Thymus (tissue), 11 donors: ENCODE data around the gene AP1AR. TPM values are rescaled to one million over a fixed set of nuclear protein-coding genes. Genes with fewer than 3 reads are reported as not detected.

Experiments used
- DNase-seq, 9 donors: peaks; one replicate each; pipeline ENCODE4 v3.0.0-alpha.2; 2013; ENCODE audit warnings: low spot score in 9 of 9, low read depth in 6 of 9, missing footprints in 1 of 9
- H3K27ac ChIP-seq, 2 donors: one replicate each; pipeline ENCODE4 v1.5.1; 2013; ENCODE audit warnings: control low read depth in 1 of 2, low read depth in 1 of 2, low read length in 1 of 2, mild to moderate bottlenecking in 1 of 2, moderate library complexity in 1 of 2
- H3K27me3 ChIP-seq, 2 donors: one replicate each; pipeline ENCODE4 v1.5.1; 2013; ENCODE audit warnings: low read length in 1 of 2; ENCODE audit not compliant: control insufficient read depth in 2 of 2, insufficient read depth in 1 of 2
- H3K36me3 ChIP-seq, 2 donors: one replicate each; pipeline ENCODE4 v1.5.1; 2013; ENCODE audit warnings: low read length in 1 of 2, mild to moderate bottlenecking in 1 of 2, moderate library complexity in 1 of 2; ENCODE audit not compliant: control insufficient read depth in 2 of 2, insufficient read depth in 2 of 2
- H3K4me1 ChIP-seq, 2 donors: one replicate each; pipeline ENCODE4 v1.5.1; 2013; ENCODE audit warnings: low read length in 2 of 2; ENCODE audit not compliant: control insufficient read depth in 2 of 2, insufficient read depth in 2 of 2
- H3K4me3 ChIP-seq, 2 donors: one replicate each; pipeline ENCODE4 v1.5.1; 2013; ENCODE audit warnings: low read length in 2 of 2, control low read depth in 1 of 2, mild to moderate bottlenecking in 1 of 2
- H3K9me3 ChIP-seq, 2 donors: one replicate each; pipeline ENCODE4 v1.5.1; 2013; ENCODE audit warnings: low read length in 1 of 2, mild to moderate bottlenecking in 1 of 2; ENCODE audit not compliant: control insufficient read depth in 2 of 2, insufficient read depth in 1 of 2
- WGBS: extraction: QIAGEN DNeasy Blood & Tissue Kit; methylation state at CpG from one replicate; pipeline ENCODE4 v1.1.7; 2013; 5-methylcytosine and 5-hydroxymethylcytosine counted together
- polyA plus RNA-seq: library from polyadenylated mRNA; stranded (reverse); fragments of 200-250 nt; gene quantifications from one replicate; pipeline ENCODE4 v1.2.3, GENCODE V29; 2013
- total RNA-seq: library from RNA; stranded (reverse); fragments of 120-200 nt; gene quantifications from one replicate; pipeline ENCODE4 v1.2.4, GENCODE V29; 2013
- donor health status: healthy.

The AP1AR gene
- total and polyA plus RNA-seq, 2 donors, result 17.6 to 21.1 TPM

DNA sequence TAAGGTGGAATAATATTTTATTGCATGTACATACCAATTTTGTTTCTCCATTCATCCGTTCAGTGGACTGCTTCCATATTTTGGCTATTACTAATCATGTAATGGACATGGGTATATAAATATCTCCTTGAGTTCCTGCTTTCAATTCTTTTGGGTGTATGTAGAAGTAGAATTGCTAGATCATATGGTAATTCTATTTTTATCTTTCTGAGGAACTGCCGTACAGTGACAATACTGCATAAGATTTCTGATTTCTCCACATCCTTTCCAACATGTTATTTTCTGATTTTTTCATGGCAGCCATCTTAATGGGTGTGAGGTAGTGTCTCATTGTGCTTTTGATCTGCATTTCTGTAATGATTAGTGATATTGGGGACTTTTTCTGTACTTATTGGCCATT, 84.8 kb downstream of the AP1AR start:
- 96% methylated on average over 2 of the region's 2 CpGs for WGBS
- Histone ChIP-seq H3K9me3 (no peaks in the 10 kb centered on the region), H3K27me3 (no peaks in the 10 kb centered on the region), H3K36me3 (no peaks in the 10 kb centered on the region), H3K4me1 (no peaks in the 10 kb centered on the region), H3K4me3 (no peak overlapping the region), H3K27ac (no peak overlapping the region)
- no peak for DNase-seq

GRCh38 chr4:112318239-112319142, 86.9 kb downstream of the AP1AR start:
- 94% methylated on average over 5 of the region's 5 CpGs for WGBS
- no peaks in the 10 kb centered on the region for H3K9me3 ChIP-seq
- no peaks in the 10 kb centered on the region for H3K27me3 ChIP-seq
- no peak for DNase-seq
- peaks cover 0 to 3% of the 10 kb centered on the region in 2 donors for H3K36me3 ChIP-seq
- H3K27ac ChIP-seq, result no peak overlapping the region
- H3K4me1 ChIP-seq, result no peaks in the 10 kb centered on the region
- no peak overlapping the region for H3K4me3 ChIP-seq

Other genes starting within 250 kb of the AP1AR start
- 2.2 TPM for gene FAM241A, start 86.3 kb upstream of the AP1AR start, total RNA-seq
- gene FAM241A, start 86.3 kb upstream of the AP1AR start, polyA plus RNA-seq, result 3.8 TPM
- gene TIFA, start 54.1 kb downstream of the AP1AR start, total RNA-seq, result 18.9 TPM
- gene TIFA, start 54.1 kb downstream of the AP1AR start, polyA plus RNA-seq, result 14.1 TPM
- 14.5 TPM for gene ALPK1, start 65.6 kb downstream of the AP1AR start, total RNA-seq
- gene ALPK1, start 65.6 kb downstream of the AP1AR start, polyA plus RNA-seq, result 16.6 TPM